ENCODE results near the gene ROPN1L. TPM values are rescaled to one million over a fixed set of nuclear protein-coding genes. Genes with fewer than 3 reads are reported as not detected.

The ROPN1L gene
- total and polyA plus RNA-seq, 2 experiments from 2014 or later, result 0.30 TPM; not detected in 1

DNA sequence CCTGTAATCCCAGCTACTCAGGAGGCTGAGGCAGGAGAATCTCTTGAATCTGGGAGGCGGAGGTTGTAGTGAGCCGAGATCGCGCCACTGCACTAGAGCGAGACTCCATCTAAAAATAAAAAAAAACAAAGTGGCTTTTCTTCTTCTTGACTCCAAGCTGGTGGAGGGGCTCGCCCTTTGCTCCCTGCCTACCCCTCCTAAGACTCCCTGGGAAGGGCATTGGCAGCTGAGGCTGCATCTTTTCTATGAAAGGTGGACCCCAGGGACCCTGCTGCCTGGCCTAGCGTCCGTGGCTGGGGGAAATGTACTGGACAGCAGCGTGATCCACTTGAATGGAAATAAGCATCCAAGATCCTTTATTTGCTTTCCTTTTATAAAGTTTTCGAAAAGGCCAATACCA, 24.0 kb downstream of the ROPN1L start:
- Histone ChIP-seq H3K27ac (no peak overlapping the region), H3K4me2 (no peak overlapping the region), H3K79me2 (no peaks in the 10 kb centered on the region), H3K27me3 (no peaks in the 10 kb centered on the region), H3K36me3 (replicated peaks; ENCODE audit: insufficient read depth, low read depth) (no peaks in the 10 kb centered on the region), H3K4me3 (no peak overlapping the region), H4K20me1 (ENCODE audit: insufficient read depth, poor library complexity, severe bottlenecking) (no peaks in the 10 kb centered on the region), H3K9me2 (replicated peaks; ENCODE audit: insufficient read depth) (no peaks in the 10 kb centered on the region), H3K9me3 (ENCODE audit: low read depth) (no peaks in the 10 kb centered on the region), H3K4me1 (ENCODE audit: insufficient read depth) (no peaks in the 10 kb centered on the region), H2AFZ (no peak overlapping the region)
- TF ChIP-seq EZH2 (IDR thresholded peaks at IDR 0.05; ENCODE audit: borderline replicate concordance) (no peak), EZH2phosphoT487 (IDR thresholded peaks at IDR 0.05; ENCODE audit: low read depth, severe bottlenecking, unreplicated experiment) (no peak)
- TF ChIP-seq, protein P1, sequence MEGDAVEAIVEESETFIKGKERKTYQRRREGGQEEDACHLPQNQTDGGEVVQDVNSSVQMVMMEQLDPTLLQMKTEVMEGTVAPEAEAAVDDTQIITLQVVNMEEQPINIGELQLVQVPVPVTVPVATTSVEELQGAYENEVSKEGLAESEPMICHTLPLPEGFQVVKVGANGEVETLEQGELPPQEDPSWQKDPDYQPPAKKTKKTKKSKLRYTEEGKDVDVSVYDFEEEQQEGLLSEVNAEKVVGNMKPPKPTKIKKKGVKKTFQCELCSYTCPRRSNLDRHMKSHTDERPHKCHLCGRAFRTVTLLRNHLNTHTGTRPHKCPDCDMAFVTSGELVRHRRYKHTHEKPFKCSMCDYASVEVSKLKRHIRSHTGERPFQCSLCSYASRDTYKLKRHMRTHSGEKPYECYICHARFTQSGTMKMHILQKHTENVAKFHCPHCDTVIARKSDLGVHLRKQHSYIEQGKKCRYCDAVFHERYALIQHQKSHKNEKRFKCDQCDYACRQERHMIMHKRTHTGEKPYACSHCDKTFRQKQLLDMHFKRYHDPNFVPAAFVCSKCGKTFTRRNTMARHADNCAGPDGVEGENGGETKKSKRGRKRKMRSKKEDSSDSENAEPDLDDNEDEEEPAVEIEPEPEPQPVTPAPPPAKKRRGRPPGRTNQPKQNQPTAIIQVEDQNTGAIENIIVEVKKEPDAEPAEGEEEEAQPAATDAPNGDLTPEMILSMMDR (IDR thresholded peaks at IDR 0.05; ENCODE audit: poor library complexity), result no peak
- 97% methylated on average over 10 of the region's 10 CpGs for WGBS (ENCODE audit: low lambda C conversion rate, missing lambda C conversion rate)
- DNase-seq (ENCODE audit: low spot score), result no peak

DNA sequence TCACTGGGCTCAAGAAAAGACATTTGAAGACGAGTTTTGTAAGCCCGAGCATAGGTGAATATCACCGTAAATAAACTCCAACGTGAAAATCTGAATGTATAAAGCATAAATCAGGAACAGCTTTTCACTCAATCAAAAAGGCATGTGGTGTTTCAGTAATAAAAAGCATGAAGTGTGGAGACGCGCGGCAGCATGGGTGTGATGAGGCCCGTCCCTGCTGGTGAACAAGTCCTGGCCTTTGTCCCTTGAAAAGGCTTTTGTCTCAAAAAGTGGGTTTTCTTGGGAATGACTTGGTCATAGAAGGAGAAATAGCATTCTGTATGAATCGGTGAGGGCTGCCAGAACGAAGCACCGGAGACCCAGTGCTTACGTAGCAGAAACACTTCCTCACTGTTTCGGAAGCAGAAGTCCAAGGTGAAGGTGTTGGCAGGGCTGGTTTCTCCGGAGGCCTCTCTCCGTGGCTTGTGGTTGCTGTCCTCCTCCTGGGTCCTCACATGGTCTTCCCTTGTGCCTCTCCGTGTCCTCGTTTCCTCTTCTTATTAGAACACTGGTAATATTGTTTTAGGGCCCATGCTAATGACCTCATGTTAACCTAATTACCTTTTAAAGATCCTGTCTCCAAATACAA, 24.9 kb downstream of the ROPN1L start:
- no peaks in the 10 kb centered on the region for H3K79me2 ChIP-seq

DNA sequence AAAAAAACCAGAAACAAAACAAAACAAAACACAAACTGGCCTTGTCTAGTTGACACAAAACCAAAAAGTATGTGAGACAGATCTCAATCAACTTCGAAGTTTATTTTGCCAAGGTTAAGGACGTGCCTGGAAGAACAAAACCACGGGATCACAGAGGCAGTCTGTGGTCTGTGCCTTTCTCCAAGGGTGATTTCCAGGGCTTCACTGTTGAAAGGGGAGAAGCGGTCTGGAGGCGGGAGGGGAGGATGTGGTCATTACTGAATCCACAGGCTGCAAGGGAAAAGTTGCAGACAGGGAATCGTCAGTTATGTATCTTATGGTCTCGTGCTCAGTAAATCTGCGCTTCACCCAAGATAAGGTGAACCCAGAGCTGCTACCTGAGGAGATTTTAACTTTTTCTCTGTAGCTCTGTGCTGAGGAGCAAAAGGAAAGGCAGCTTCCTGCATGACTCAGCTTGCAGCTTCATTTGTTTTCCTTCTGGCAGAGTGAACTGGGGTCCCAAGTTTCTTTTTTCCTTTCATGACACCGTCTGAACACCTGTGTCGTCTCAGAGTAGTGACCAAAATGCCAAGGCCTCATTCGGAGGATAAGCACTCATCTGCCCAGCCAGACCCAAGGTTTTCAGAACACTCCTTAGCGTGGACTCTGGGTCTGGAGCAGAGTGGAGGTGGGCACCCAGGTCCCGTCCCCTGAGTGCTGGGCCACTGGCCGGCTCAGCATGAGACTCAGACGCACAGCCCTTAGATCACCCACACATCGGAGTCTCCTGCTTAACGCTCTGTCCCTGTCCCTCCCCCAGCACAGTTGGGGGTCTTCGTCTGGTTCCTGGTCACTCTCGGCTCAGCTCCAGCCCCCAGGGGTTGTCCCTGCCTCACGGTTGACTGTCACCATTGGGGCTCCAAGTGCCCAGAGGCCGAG, 25.9 kb downstream of the ROPN1L start:
- Histone ChIP-seq H4K20me1 (ENCODE audit: insufficient read depth, poor library complexity, severe bottlenecking) (no peaks in the 10 kb centered on the region), H3K9me2 (replicated peaks; ENCODE audit: insufficient read depth) (no peaks in the 10 kb centered on the region), H3K79me2 (no peaks in the 10 kb centered on the region), H3K36me3 (replicated peaks; ENCODE audit: insufficient read depth, low read depth) (no peaks in the 10 kb centered on the region), H3K9me3 (ENCODE audit: low read depth) (no peaks in the 10 kb centered on the region), H3K4me3 (no peak overlapping the region), H2AFZ (peak overlapping the region; percentile 18), H3K27ac (no peak overlapping the region), H3K4me2 (peak overlapping the region; percentile 31), H3K4me1 (ENCODE audit: insufficient read depth) (no peaks in the 10 kb centered on the region), H3K27me3 (no peaks in the 10 kb centered on the region)
- WGBS (ENCODE audit: low lambda C conversion rate, missing lambda C conversion rate), result 50% methylated on average over 21 of the region's 21 CpGs
- DNase-seq (ENCODE audit: low spot score), result peak; percentile 40
- TF ChIP-seq, protein P1 (IDR thresholded peaks at IDR 0.05; ENCODE audit: poor library complexity), result no peak
- TF ChIP-seq EZH2 (IDR thresholded peaks at IDR 0.05; ENCODE audit: borderline replicate concordance), result no peak
- no peak for TF ChIP-seq EZH2phosphoT487 (IDR thresholded peaks at IDR 0.05; ENCODE audit: low read depth, severe bottlenecking, unreplicated experiment)

More for the DNA sequence above, 24.9 kb downstream of the ROPN1L start:
- H4K20me1 ChIP-seq (ENCODE audit: insufficient read depth, poor library complexity, severe bottlenecking), result no peaks in the 10 kb centered on the region
- H3K27me3 ChIP-seq, result no peaks in the 10 kb centered on the region
- H3K4me3 ChIP-seq, result no peak overlapping the region
- no peak overlapping the region for H3K4me2 ChIP-seq
- H3K9me3 ChIP-seq (ENCODE audit: low read depth), result no peaks in the 10 kb centered on the region
- H3K36me3 ChIP-seq (replicated peaks; ENCODE audit: insufficient read depth, low read depth), result no peaks in the 10 kb centered on the region
- H3K4me1 ChIP-seq (ENCODE audit: insufficient read depth), result no peaks in the 10 kb centered on the region
- H2AFZ ChIP-seq, result no peak overlapping the region
- no peak for TF ChIP-seq EZH2phosphoT487 (IDR thresholded peaks at IDR 0.05; ENCODE audit: low read depth, severe bottlenecking, unreplicated experiment)
- no peak for TF ChIP-seq EZH2 (IDR thresholded peaks at IDR 0.05; ENCODE audit: borderline replicate concordance)
- TF ChIP-seq, protein P1 (IDR thresholded peaks at IDR 0.05; ENCODE audit: poor library complexity), result no peak
- no peaks in the 10 kb centered on the region for H3K9me2 ChIP-seq (replicated peaks; ENCODE audit: insufficient read depth)
- no peak for DNase-seq (ENCODE audit: low spot score)
- 93% methylated on average over 17 of the region's 17 CpGs for WGBS (ENCODE audit: low lambda C conversion rate, missing lambda C conversion rate)
- no peak overlapping the region for H3K27ac ChIP-seq

Data from hepatocyte (in vitro differentiated cells).